Astrocyte (in vitro differentiated cells and primary cell): Measurements from ENCODE around the gene MYCBP2. TPM values are rescaled to one million over a fixed set of nuclear protein-coding genes. Genes with fewer than 3 reads are reported as not detected.
A peak's percentile ranks its signal among the peaks of the same experiment; 100 is the strongest.

Experiments
- DNase-seq: peaks from one replicate; pipeline ENCODE4 v3.0.0-alpha.2; 2010; ENCODE audit warnings: low read depth
- FAIRE-seq: peaks from 2 replicates; lab custom pipeline; 2011; peaks lifted over from hg19 to GRCh38; lab: Jason Lieb, UNC
- H2AFZ ChIP-seq: 2 replicates; pipeline ENCODE4 v1.6.0; 2012; ENCODE audit warnings: low read depth, low read length, inconsistent platforms
- H3K27ac ChIP-seq: 2 replicates; pipeline ENCODE4 v1.5.1; 2011; ENCODE audit warnings: low read depth, low read length, inconsistent platforms
- H3K27me3 ChIP-seq: 2 replicates; pipeline ENCODE4 v1.6.0; 2011; ENCODE audit warnings: low read length, inconsistent platforms; ENCODE audit not compliant: insufficient read depth
- H3K36me3 ChIP-seq: 2 replicates; pipeline ENCODE4 v1.5.1; 2011; ENCODE audit warnings: low read length, inconsistent platforms; ENCODE audit not compliant: insufficient read depth
- H3K4me1 ChIP-seq: 2 replicates; pipeline ENCODE4 v1.5.1; 2011; ENCODE audit warnings: low read length, inconsistent platforms; ENCODE audit not compliant: insufficient read depth
- H3K4me2 ChIP-seq: 2 replicates; pipeline ENCODE4 v1.6.0; 2012; ENCODE audit warnings: low read length, inconsistent platforms
- H3K4me3 ChIP-seq: 2 replicates; pipeline ENCODE4 v1.5.1; 2011; ENCODE audit warnings: low read depth, mild to moderate bottlenecking, low read length, inconsistent platforms; ENCODE audit not compliant: insufficient read depth
- H3K79me2 ChIP-seq: 2 replicates; pipeline ENCODE4 v1.6.0; 2012; ENCODE audit warnings: mild to moderate bottlenecking, low read length, inconsistent platforms; ENCODE audit not compliant: insufficient read depth
- H3K9ac ChIP-seq: 2 replicates; pipeline ENCODE4 v1.6.0; 2012; ENCODE audit warnings: mild to moderate bottlenecking, low read length, inconsistent platforms
- H3K9me3 ChIP-seq: 2 replicates; pipeline ENCODE4 v1.5.1; 2012; ENCODE audit warnings: low read depth, mild to moderate bottlenecking, low read length, inconsistent platforms; ENCODE audit not compliant: insufficient read depth
- H4K20me1 ChIP-seq: 2 replicates; pipeline ENCODE4 v1.6.0; 2012; ENCODE audit warnings: low read length, inconsistent platforms; ENCODE audit not compliant: insufficient read depth
- H3K27ac Mint-ChIP-seq: one replicate; pipeline ENCODE4 v1.8.0; 2021; ENCODE audit warnings: mild to moderate bottlenecking, mixed read lengths; ENCODE audit not compliant: unreplicated experiment
- H3K27me3 Mint-ChIP-seq: one replicate; pipeline ENCODE4 v1.8.0; 2021; ENCODE audit warnings: low read depth, mixed read lengths; ENCODE audit not compliant: unreplicated experiment
- H3K36me3 Mint-ChIP-seq: one replicate; pipeline ENCODE4 v1.8.0; 2021; ENCODE audit warnings: low read depth, mixed read lengths; ENCODE audit not compliant: unreplicated experiment
- H3K4me1 Mint-ChIP-seq: one replicate; pipeline ENCODE4 v1.8.0; 2021; ENCODE audit warnings: low read depth, mixed read lengths; ENCODE audit not compliant: unreplicated experiment
- H3K4me3 Mint-ChIP-seq: one replicate; pipeline ENCODE4 v1.8.0; 2021; ENCODE audit warnings: mild to moderate bottlenecking, moderate library complexity, mixed read lengths; ENCODE audit not compliant: unreplicated experiment
- H3K9me3 Mint-ChIP-seq: one replicate; pipeline ENCODE4 v1.8.0; 2021; ENCODE audit warnings: mild to moderate bottlenecking, mixed read lengths; ENCODE audit not compliant: unreplicated experiment
- CTCF ChIP-seq: IDR thresholded peaks from 2 replicates; pipeline ENCODE4 v1.5.1; 2011; ENCODE audit warnings: low read depth, mild to moderate bottlenecking, inconsistent platforms, low read length, moderate library complexity; ENCODE audit not compliant: insufficient read depth
- EZH2 ChIP-seq: IDR thresholded peaks from 2 replicates; pipeline ENCODE4 v1.6.1; 2012; ENCODE audit warnings: mild to moderate bottlenecking, low read length, inconsistent platforms; ENCODE audit not compliant: insufficient read depth
- total RNA-seq: library from RNA; stranded (reverse); gene quantifications from 2 replicates; pipeline ENCODE4 v1.2.1, GENCODE V29; 2021

The MYCBP2 gene
- total RNA-seq, 1 donor from 2014 or later: 72.3 TPM

DNA sequence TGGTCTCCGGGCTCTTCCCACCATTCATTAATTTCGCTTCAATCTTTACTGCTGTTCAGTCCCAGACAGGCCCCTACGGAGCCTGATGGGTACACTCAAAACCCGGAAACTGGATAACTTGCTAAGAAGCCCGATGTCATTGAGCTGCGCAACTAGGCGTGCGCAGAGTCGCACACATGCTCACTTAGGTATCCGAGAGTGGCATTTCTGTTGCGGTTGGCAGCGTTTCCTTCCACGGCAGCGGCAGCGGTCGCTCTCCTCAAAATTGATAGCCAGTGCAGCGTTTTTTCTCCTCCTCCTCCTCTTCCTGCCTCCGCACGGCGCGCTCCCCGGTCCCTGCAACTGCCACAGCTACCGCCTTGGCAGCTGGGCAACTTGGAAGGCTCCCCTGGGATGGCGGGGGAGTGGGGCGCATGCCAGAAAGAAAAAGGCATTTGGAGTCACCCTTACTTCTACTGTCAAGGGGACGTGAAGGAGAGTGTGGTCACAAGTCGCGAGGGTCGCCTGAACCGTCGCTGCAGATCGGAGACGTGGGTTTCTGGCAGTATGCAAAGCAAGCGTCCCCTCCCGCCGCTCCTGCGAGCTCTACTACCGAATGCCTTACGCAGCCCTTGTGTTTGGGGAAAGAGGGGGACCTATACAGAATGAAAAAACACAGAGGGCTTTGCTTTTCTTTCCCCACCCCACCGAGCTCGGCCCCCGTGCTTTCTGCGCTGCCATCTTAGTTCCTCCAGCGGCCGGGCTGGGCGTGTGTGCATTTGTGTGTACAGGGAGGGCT is 2.4 kb upstream of the MYCBP2 start:
- DNase-seq: peak; percentile 99
- Mint-ChIP-seq H3K27ac (peak overlapping the region; percentile 86), H3K4me1 (peaks cover 13% of the 10 kb centered on the region), H3K36me3 (no peaks in the 10 kb centered on the region), H3K4me3 (peak overlapping the region; percentile 91), H3K9me3 (no peaks in the 10 kb centered on the region), H3K27me3 (no peaks in the 10 kb centered on the region)
- Histone ChIP-seq H3K27me3 (no peaks in the 10 kb centered on the region), H2AFZ (peak overlapping the region; percentile 99), H3K9me3 (no peaks in the 10 kb centered on the region), H3K9ac (peak overlapping the region; percentile 83), H3K79me2 (peaks cover 25% of the 10 kb centered on the region), H3K36me3 (no peaks in the 10 kb centered on the region), H3K4me1 (peaks cover 15% of the 10 kb centered on the region), H3K27ac (peak overlapping the region; percentile 39), H3K4me2 (peak overlapping the region; percentile 92), H3K4me3 (peak overlapping the region; percentile 95), H4K20me1 (peaks cover 17% of the 10 kb centered on the region)
- FAIRE-seq: peak; percentile 29
- TF ChIP-seq EZH2: no peak
- no peak for TF ChIP-seq CTCF

DNA sequence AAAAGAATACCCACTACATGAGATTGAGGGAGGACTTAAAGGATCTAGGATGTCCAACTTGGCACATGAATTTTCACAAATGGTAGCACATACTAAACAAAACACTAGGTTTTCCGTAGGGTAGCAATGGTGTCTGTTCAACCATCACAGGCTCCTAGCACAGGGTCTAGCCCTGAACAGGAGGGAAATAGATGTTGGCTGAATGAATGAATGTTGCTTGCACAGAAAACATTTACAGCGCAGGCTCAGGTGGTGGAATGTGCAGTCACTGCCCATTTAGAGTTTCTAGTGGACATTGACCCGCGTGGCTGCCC is 1.9 kb upstream of the MYCBP2 start:
- peak overlapping the region; percentile 86 for H3K27ac Mint-ChIP-seq
- H4K20me1 ChIP-seq: peaks cover 23% of the 10 kb centered on the region

More for the DNA sequence above, 1.9 kb upstream of the MYCBP2 start:
- Mint-ChIP-seq H3K4me1 (peaks cover 18% of the 10 kb centered on the region), H3K9me3 (no peaks in the 10 kb centered on the region), H3K27me3 (no peaks in the 10 kb centered on the region), H3K4me3 (peak overlapping the region; percentile 91), H3K36me3 (no peaks in the 10 kb centered on the region)
- H3K4me1 ChIP-seq: peaks cover 15% of the 10 kb centered on the region
- H3K27me3 ChIP-seq: no peaks in the 10 kb centered on the region
- TF ChIP-seq EZH2 (no peak), CTCF (no peak)
- DNase-seq: no peak
- FAIRE-seq: no peak
- peak overlapping the region; percentile 92 for H3K4me2 ChIP-seq
- H3K27ac ChIP-seq: peak overlapping the region; percentile 39
- H3K9me3 ChIP-seq: no peaks in the 10 kb centered on the region
- H3K4me3 ChIP-seq: peak overlapping the region; percentile 95
- H3K9ac ChIP-seq: peak overlapping the region; percentile 83
- peak overlapping the region; percentile 99 for H2AFZ ChIP-seq
- peaks cover 30% of the 10 kb centered on the region for H3K79me2 ChIP-seq
- no peaks in the 10 kb centered on the region for H3K36me3 ChIP-seq
